Measurements from ENCODE around the gene MAP3K15. TPM values are rescaled to one million over a fixed set of nuclear protein-coding genes. Genes with fewer than 3 reads are reported as not detected.
A peak's percentile ranks its signal among the peaks of the same experiment; 100 is the strongest.

The MAP3K15 gene
- total and polyA plus RNA-seq, 8 donors = 0.32 to 7.1 (median 1.2) TPM

DNA sequence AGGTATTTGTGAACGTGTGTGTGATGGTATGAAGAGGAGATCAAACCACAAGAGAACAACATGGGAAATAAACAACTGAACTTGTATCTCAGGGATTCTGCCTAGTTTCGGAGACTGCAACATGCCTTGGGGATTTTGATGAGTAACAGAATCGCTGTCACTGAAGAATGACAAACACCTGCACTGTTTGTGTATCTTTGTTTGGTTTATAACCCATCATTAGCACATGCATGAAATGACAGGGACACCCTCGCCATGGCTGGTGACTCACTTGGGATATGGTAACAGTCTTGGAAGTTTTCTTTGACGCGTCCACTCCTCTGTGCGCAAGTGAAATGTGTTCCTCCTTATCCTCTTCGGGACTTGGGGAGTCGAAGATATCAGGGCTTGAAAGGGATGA is 30.3 kb upstream of the MAP3K15 start:
- TF ChIP-seq CTCF (IDR thresholded peaks at IDR 0.05) = no peak
- ATAC-seq (no peak), FAIRE-seq (no peak), DNase-seq (no peak)
- Histone ChIP-seq H3K4me1 (no peaks in the 10 kb centered on the region), H3K27ac (no peak overlapping the region), H3K36me3 (no peaks in the 10 kb centered on the region), H3K9me3 (no peaks in the 10 kb centered on the region), H3K4me3 (no peak overlapping the region), H3K27me3 (peaks cover 0 to 9% (median 4%) of the 10 kb centered on the region in 4 donors)
- 71 to 81% methylated on average over 9 of the region's 9 CpGs for WGBS, 2 donors
- intact Hi-C loops (cut with DNase I) = no loop called here

DNA sequence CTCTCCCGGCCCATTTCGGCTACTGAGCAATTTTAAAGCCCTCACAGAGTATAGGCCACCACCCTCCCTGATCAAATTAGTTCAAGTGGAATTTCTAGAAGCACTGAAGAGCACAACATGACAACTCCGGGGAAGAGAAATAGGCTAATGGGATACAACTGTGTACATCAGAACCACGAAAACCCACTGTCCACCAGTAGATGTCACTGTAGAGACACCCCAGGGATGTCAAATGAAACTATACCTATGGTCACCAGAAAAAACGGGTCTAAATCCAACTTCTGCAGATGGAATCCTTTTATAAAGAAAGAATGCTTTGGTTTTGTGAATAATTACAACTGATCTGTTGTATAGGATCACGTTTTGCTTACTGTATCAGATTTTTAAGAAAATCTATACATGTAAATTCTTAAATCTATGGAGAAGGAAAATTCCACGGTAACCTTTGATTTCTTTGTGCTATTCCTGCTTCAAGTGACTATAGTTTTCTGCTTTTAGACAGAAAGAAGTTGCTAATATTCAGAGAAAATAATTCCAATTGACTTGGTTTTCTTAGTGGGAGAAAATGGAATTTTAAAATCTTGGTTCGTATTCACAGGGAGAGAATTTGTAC is 29.5 kb upstream of the MAP3K15 start:
- DNase-seq = peak in 3 of 6 donors; percentile 22 to 47 (median 36)
- FAIRE-seq = peak; percentile 87
- WGBS, 2 donors = 26 to 32% methylated on average over 8 of the region's 8 CpGs
- Histone ChIP-seq H3K27me3 (peaks cover 0 to 9% (median 4%) of the 10 kb centered on the region in 4 donors), H3K36me3 (no peaks in the 10 kb centered on the region), H3K27ac (no peak overlapping the region), H3K9me3 (no peaks in the 10 kb centered on the region), H3K4me3 (no peak overlapping the region), H3K4me1 (no peaks in the 10 kb centered on the region)
- intact Hi-C loops (cut with DNase I) = loop anchor here in 1 of 3 donors (5.0 kb wide), 1 partner anchor 167 kb away; no protein-coding TSS in a partner anchor
- ATAC-seq = peak; percentile 43 to 89 (median 86)
- peak; percentile 53 to 77 (median 64) for TF ChIP-seq CTCF (IDR thresholded peaks at IDR 0.05)

DNA sequence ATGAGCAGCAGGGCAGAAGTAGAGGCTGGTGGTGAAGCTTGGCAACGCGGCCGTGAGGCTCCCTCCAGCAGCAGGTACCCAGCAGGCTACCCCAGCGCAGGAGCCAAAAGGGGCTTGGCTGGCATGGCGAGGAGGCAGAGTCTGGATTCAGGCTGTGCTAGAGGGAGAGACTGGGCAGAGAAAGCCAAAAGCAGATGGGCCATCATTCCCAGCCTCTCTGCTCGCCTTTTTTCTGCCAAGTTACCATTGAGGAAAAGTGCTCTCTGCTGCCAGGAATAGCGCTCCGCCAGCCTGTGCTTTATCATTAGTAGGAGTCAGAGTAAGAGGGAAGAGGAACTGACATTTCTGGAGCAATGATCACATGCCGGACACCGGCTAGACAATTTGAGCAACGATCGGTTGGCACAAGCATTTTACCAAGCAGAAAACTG is 28.7 kb upstream of the MAP3K15 start:
- FAIRE-seq (no peak), DNase-seq (no peak), ATAC-seq (no peak)
- Histone ChIP-seq H3K27me3 (peaks cover 0 to 9% (median 4%) of the 10 kb centered on the region in 4 donors), H3K27ac (no peak overlapping the region), H3K36me3 (no peaks in the 10 kb centered on the region), H3K9me3 (no peaks in the 10 kb centered on the region), H3K4me1 (no peaks in the 10 kb centered on the region), H3K4me3 (no peak overlapping the region)
- WGBS, 2 donors = 82 to 86% methylated on average over 12 of the region's 12 CpGs
- TF ChIP-seq CTCF (IDR thresholded peaks at IDR 0.05) = no peak
- intact Hi-C loops (cut with DNase I) = loop anchor here in 1 of 3 donors (5.0 kb wide), 1 partner anchor 167 kb away; no protein-coding TSS in a partner anchor

DNA sequence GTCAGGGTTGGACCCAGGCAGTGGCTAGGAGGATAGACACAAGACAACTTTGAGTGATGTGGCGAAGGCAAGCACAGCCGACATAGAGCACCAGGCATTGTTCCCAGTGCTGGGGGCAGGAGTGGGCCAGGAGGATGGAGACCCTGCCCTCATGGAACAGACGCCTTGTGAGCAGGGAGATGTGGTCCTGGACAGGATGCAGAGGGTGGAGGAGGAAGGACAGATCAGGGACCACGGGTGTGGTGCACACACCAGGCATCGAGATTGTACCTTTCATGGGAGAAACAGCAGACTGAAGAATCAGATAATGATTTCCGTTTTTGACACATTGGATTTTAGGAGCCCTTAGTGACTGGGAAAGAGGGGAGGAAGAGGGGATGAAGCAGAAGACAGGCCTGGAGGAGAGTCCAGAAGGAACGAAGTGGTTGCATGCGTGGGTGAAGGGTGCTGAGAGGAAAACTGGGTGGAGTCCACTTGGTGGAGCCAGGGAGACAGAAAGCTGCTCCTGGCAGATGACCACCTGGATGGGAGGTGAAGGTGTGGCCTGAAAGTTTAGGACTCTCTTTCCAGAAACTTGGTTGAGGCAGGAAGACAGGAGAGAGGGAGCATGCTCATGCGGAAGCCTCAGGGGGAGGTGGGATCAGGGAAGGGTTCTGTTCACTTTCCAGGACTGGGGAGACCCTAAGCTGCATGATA is 27.9 kb upstream of the MAP3K15 start:
- no peak for FAIRE-seq
- DNase-seq = no peak
- intact Hi-C loops (cut with DNase I) = loop anchor here in 1 of 3 donors (5.0 kb wide), 1 partner anchor 166 kb away; no protein-coding TSS in a partner anchor
- Histone ChIP-seq H3K9me3 (no peaks in the 10 kb centered on the region), H3K27me3 (peaks cover 0 to 9% (median 4%) of the 10 kb centered on the region in 4 donors), H3K4me1 (no peaks in the 10 kb centered on the region), H3K4me3 (no peak overlapping the region), H3K27ac (no peak overlapping the region), H3K36me3 (no peaks in the 10 kb centered on the region)
- TF ChIP-seq CTCF (IDR thresholded peaks at IDR 0.05) = no peak
- ATAC-seq = no peak
- WGBS, 2 donors = 71 to 78% methylated on average over 9 of the region's 9 CpGs
